ENCODE data around the gene RNF121.

Gene RNF121

GRCh38 chr11:71935338-71935925 is 6.6 kb downstream of the RNF121 start:
- no peak for DNase-seq (ENCODE audit: low read depth)

GRCh38 chr11:71936825-71937224 is 8.0 kb downstream of the RNF121 start:
- DNase-seq (ENCODE audit: low read depth) = no peak

- no peak for DNase-seq (ENCODE audit: low read depth)
Measured at GRCh38 chr11:71937826-71938225, 9.0 kb downstream of the RNF121 start.

- no peak for DNase-seq (ENCODE audit: low read depth)
Measured at GRCh38 chr11:71940561-71941219, 11.8 kb downstream of the RNF121 start.

- no peak for DNase-seq (ENCODE audit: low read depth)
Measured at GRCh38 chr11:71946144-71946571, 17.3 kb downstream of the RNF121 start.

GRCh38 chr11:71947498-71947897 is 18.7 kb downstream of the RNF121 start:
- no peak for DNase-seq (ENCODE audit: low read depth)

GRCh38 chr11:71948314-71949027 is 19.6 kb downstream of the RNF121 start:
- no peak for DNase-seq (ENCODE audit: low read depth)

- no peak for DNase-seq (ENCODE audit: low read depth)
Measured at GRCh38 chr11:71949034-71949433, 20.2 kb downstream of the RNF121 start.

- DNase-seq (ENCODE audit: low read depth) = no peak
Measured at GRCh38 chr11:71951741-71952310, 23.0 kb downstream of the RNF121 start.

- DNase-seq (ENCODE audit: low read depth) = no peak
Measured at GRCh38 chr11:71955898-71956456, 27.1 kb downstream of the RNF121 start.

- DNase-seq (ENCODE audit: low read depth) = no peak
Measured at GRCh38 chr11:71962428-71963038, 33.7 kb downstream of the RNF121 start.

GRCh38 chr11:71963468-71963867 is 34.6 kb downstream of the RNF121 start:
- DNase-seq (ENCODE audit: low read depth) = no peak

- DNase-seq (ENCODE audit: low read depth) = no peak
Measured at GRCh38 chr11:71964641-71965040, 35.8 kb downstream of the RNF121 start.

- no peak for DNase-seq (ENCODE audit: low read depth)
Measured at GRCh38 chr11:71971680-71972079, 42.8 kb downstream of the RNF121 start.

GRCh38 chr11:71976551-71976950 is 47.7 kb downstream of the RNF121 start:
- DNase-seq (ENCODE audit: low read depth) = no peak

GRCh38 chr11:71977090-71977489 is 48.2 kb downstream of the RNF121 start:
- DNase-seq (ENCODE audit: low read depth) = no peak

- DNase-seq (ENCODE audit: low read depth) = peak; percentile 27
Measured at GRCh38 chr11:71977743-71978418, 49.0 kb downstream of the RNF121 start.

- no peak for DNase-seq (ENCODE audit: low read depth)
Measured at GRCh38 chr11:71979094-71979493, 50.2 kb downstream of the RNF121 start.

- DNase-seq (ENCODE audit: low read depth) = no peak
Measured at GRCh38 chr11:71979602-71980001, 50.8 kb downstream of the RNF121 start.

GRCh38 chr11:71986131-71986530 is 57.3 kb downstream of the RNF121 start:
- DNase-seq (ENCODE audit: low read depth) = no peak

- no peak for DNase-seq (ENCODE audit: low read depth)
Measured at GRCh38 chr11:71987521-71987920, 58.7 kb downstream of the RNF121 start.

- DNase-seq (ENCODE audit: low read depth) = no peak
Measured at GRCh38 chr11:71988050-71988449, 59.2 kb downstream of the RNF121 start.
